Neuron (in vitro differentiated cells): ENCODE measurements around the gene CALY.

Experiments used
- H2AFZ ChIP-seq: one replicate; pipeline ENCODE4 v1.6.1; 2013; ENCODE audit warnings: low read depth, mild to moderate bottlenecking, inconsistent platforms, low read length, moderate library complexity
- H3K27me3 ChIP-seq: one replicate; pipeline ENCODE4 v1.6.1; 2013; ENCODE audit warnings: low read length; ENCODE audit not compliant: insufficient read depth
- H3K36me3 ChIP-seq: one replicate; pipeline ENCODE4 v1.6.1; 2013; ENCODE audit warnings: low read length; ENCODE audit not compliant: insufficient read depth
- H3K4me1 ChIP-seq: one replicate; pipeline ENCODE4 v1.6.1; 2013; ENCODE audit warnings: low read length; ENCODE audit not compliant: insufficient read depth
- H3K4me3 ChIP-seq: 2 replicates; pipeline ENCODE4 v1.5.1; 2013; ENCODE audit warnings: mild to moderate bottlenecking, low read length, moderate library complexity
- H3K9me3 ChIP-seq: one replicate; pipeline ENCODE4 v1.6.1; 2013; ENCODE audit warnings: low read length

The CALY gene

DNA sequence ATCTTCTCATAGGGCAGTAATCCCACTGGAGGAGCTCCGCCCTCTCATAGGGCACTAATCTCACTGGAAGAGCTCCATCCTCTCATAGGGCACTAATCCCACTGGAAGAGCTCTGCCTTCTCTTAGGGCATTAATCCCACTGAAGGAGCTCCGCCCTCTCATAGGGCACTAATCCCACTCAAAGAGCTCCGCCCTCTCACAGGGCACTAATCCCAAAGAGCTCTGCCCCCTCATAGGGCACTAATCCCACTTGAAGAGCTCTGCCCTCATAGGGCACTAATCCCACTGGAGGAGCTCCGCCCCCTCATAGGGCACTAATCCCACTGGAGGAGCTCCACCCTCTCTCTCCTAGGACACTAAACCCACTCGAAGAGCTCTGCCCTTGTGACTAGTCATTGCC lies 24.5 kb upstream of the CALY start:
- peaks cover 6% of the 10 kb centered on the region for H3K4me1 ChIP-seq
- no peaks in the 10 kb centered on the region for H3K9me3 ChIP-seq
- no peak overlapping the region for H3K4me3 ChIP-seq
- no peaks in the 10 kb centered on the region for H3K27me3 ChIP-seq
- no peak overlapping the region for H2AFZ ChIP-seq
- peaks cover 36% of the 10 kb centered on the region for H3K36me3 ChIP-seq

DNA sequence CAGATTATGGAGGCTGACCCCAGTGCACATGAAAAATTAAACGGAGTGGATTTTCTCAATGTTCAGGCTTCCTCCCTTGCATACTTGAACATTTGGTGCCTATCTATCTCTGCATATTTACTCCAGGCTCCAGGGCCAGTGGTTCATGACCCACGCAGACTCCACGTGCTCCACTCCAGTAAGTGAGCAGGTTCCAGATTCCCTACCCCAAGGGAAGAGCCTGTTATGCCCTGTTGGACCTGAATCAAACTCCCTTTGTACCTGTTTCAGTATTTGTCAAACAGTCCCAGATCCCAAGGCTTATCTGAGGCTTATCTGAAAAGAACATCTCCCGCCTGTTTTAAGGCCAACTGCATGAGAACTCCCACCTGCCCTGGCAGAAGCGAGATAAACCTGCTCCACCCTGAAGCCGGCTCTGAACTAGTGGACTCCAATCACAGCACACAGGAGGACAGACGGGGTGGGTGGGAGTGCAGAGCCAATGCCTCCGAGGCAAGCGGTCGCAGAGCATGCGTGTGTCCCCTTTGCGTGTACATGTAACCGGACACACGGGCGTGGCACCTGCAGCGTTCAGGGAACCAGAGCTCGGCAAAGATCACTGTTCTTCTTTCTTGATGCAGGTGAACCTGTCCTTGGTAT lies 23.4 kb upstream of the CALY start:
- no peaks in the 10 kb centered on the region for H3K9me3 ChIP-seq
- no peak overlapping the region for H2AFZ ChIP-seq
- no peak overlapping the region for H3K4me3 ChIP-seq
- H3K27me3 ChIP-seq = no peaks in the 10 kb centered on the region
- H3K4me1 ChIP-seq = peaks cover 6% of the 10 kb centered on the region
- H3K36me3 ChIP-seq = peaks cover 24% of the 10 kb centered on the region

DNA sequence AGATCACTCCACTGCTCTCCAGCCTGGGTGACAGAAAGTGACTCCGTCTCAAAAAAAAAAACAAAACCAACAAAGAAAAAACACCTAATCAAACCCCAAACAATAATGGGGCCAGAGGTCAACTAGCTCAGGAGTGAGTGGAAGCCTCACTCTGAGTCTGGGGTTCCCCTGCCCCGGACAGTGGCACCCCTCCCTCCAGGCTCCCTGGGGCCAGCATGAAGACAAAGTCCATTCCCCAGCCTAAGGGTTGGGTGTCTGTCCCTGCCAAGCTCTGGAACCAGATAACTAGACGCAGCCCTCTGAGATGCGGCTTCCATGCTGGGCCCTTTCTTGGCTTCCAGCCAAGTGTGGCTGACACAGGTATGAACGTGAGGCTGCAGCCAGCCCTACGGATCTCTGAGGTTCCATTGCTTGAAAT lies 22.9 kb upstream of the CALY start:
- Histone ChIP-seq H3K27me3 (no peaks in the 10 kb centered on the region), H3K9me3 (no peaks in the 10 kb centered on the region), H3K36me3 (peaks cover 19% of the 10 kb centered on the region), H3K4me1 (peaks cover 6% of the 10 kb centered on the region), H2AFZ (no peak overlapping the region), H3K4me3 (no peak overlapping the region)

- H3K27me3 ChIP-seq = no peaks in the 10 kb centered on the region
- H3K4me3 ChIP-seq = no peak overlapping the region
- H3K4me1 ChIP-seq = peaks cover 6% of the 10 kb centered on the region
- peaks cover 14% of the 10 kb centered on the region for H3K36me3 ChIP-seq
- H2AFZ ChIP-seq = no peak overlapping the region
- H3K9me3 ChIP-seq = no peaks in the 10 kb centered on the region
Measured at GRCh38 chr10:133358925-133359310, 22.2 kb upstream of the CALY start.

DNA sequence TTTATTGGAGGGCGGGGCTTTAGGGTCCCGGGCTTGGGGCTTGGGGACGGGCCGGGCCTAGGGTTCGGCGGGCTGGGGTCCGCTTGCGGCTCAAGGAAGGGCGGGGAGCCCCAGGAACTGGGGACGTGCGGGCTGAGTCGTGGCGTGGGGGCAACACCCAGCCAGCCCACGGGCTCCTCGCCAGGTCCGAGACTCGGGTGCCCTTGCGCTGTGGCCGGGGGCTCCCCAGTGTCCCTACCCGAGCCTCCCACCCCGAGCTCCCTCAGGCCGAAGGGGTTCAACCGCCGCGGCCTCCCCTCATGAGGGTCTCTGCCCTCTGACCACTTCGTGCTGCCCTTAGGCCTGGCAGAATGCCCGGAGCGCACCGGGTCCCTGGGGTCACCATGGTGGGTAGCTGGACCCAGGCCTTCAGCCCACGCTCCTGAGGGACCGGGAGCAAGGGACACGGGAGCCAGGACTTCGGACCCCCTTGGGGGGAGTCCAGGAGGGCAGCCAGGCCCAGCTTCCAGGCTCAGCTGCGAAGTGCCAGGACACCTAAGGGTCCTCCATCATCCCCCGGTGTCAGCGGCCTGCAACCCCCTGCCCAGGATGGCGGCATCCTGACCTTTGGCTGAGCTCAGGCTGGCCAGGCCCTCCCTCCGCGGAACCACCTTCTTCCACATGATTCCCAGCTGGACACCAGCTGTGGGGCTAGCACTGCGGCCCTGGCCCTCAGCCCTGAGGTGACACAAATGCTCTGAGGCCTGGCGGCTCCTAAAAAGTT lies 21.6 kb upstream of the CALY start:
- no peaks in the 10 kb centered on the region for H3K9me3 ChIP-seq
- H3K36me3 ChIP-seq = peaks cover 14% of the 10 kb centered on the region
- H2AFZ ChIP-seq = no peak overlapping the region
- no peaks in the 10 kb centered on the region for H3K27me3 ChIP-seq
- no peak overlapping the region for H3K4me3 ChIP-seq
- peaks cover 6% of the 10 kb centered on the region for H3K4me1 ChIP-seq

- peak within 1 kb of the TSS; percentile 93 for H2AFZ ChIP-seq
- peaks cover 6% of the 10 kb centered on the region for H3K4me1 ChIP-seq
- H3K36me3 ChIP-seq = peaks cover 7% of the 10 kb centered on the region
- no peaks in the 10 kb centered on the region for H3K27me3 ChIP-seq
- H3K4me3 ChIP-seq = peak within 1 kb of the TSS; percentile 43
- H3K9me3 ChIP-seq = no peaks in the 10 kb centered on the region
Measured at GRCh38 chr10:133357285-133358161, 20.8 kb upstream of the CALY start, which contains the start of gene FUOM. Gene FUOM, minus strand, starts transcription at chr10:133358019. Its CDS starts 12 bp downstream, at chr10:133358007.

GRCh38 chr10:133356549-133357284 lies 20.0 kb upstream of the CALY start:
- Histone ChIP-seq H3K36me3 (peaks cover 3% of the 10 kb centered on the region), H3K27me3 (no peaks in the 10 kb centered on the region), H3K9me3 (no peaks in the 10 kb centered on the region), H3K4me3 (peak overlapping the region; percentile 43), H3K4me1 (peaks cover 6% of the 10 kb centered on the region), H2AFZ (no peak overlapping the region)

DNA sequence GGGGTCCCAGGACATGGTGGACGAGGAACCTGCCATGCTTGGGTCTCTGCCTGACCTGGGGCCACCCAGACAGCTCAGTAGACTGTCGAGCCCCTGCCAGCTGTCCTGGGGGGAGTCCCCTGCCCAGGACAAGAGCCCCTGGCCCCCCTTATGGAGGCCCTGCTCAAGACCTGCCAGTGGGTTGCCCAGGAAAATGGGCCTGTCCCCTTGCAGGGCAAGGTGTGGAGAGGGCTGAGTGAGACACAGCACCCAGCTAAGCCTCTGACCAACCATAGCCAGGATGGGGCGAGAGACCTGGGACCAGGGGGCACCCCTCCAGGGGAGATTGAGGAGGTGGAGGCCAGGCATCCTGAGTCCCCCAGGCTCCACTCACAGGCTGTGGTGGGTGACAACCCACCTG lies 19.3 kb upstream of the CALY start:
- H3K4me1 ChIP-seq = peaks cover 6% of the 10 kb centered on the region
- no peaks in the 10 kb centered on the region for H3K36me3 ChIP-seq
- no peaks in the 10 kb centered on the region for H3K27me3 ChIP-seq
- H3K9me3 ChIP-seq = no peaks in the 10 kb centered on the region
- no peak overlapping the region for H2AFZ ChIP-seq
- no peak overlapping the region for H3K4me3 ChIP-seq

DNA sequence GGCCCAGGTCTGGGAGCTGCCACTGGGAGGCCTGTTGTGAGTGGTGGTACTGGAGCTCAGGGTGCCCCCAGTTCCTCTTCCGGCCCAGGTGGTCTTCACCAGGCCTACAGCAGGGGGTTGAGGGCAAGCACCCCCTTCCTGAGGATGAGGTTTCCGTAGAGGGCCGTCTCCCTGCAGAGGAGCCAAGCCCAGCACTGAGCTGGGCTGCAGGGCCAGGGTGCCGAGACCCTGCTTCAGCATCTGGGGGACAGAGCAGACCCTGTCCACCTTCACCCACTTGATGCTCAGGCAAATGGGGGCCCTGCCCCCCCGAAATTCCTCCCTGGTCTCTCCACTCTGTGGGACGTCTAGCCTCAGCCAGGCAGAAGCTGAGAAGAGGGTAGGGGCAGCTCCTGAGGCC lies 18.6 kb upstream of the CALY start:
- Histone ChIP-seq H2AFZ (no peak overlapping the region), H3K9me3 (no peaks in the 10 kb centered on the region), H3K27me3 (no peaks in the 10 kb centered on the region), H3K36me3 (no peaks in the 10 kb centered on the region), H3K4me1 (peaks cover 6% of the 10 kb centered on the region), H3K4me3 (no peak overlapping the region)

DNA sequence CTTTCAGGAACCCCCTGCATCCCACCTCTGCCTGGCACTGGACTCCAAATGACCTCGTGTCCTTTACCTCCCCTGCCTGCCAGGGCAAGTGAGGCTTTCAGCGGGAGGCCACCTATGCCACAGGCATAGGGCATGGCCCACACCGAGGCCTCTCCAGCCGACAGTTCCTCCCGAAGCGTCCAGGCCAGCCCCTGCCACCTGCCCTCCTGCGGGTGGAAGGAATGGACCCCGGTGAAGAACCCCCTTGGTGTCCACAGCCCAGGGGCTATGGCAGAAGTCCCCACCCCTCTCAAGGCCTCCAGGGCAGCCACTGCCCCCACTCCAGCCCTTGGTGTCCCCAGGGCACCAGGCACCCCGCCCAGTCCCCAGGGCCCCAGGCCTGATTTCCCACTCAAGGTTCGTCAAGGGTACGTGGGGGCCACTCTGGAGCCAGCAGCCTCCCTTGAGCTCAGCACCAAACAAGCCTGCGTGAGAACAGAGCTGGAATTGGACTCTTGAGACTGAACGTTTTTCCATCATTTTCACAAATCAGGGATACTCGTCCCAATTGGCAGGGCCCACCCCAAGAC lies 18.1 kb upstream of the CALY start:
- Histone ChIP-seq H3K36me3 (no peaks in the 10 kb centered on the region), H2AFZ (no peak overlapping the region), H3K4me1 (peaks cover 6% of the 10 kb centered on the region)

DNA sequence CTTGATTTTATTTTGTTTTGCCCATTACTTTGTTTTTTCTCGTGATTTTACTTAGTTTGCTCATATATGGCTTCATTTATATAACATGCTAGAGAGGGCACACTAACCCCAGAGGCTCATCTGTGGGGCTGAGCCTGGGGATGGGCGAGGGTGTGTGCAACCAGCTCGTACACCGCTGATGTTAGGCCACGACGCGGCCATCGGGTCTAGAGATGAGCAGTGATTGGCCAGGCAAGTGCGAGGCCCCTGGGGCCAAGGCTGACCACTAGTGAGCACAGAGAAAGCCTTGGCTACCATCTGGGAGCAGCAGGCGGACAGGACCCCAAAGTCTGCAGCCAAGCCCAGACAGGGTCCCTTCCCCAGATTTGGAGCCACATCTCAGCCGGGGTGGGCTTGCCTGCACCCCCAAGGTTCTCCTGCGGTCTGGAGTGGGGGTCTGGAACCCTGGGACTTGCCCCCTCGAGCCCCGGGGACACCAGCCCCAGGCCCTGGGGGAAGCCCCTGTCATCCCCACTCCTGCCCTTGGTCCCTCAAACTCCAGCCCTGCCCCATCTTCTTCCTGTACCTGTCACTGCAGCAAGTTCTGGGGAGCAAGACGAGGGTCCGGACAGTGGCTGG lies 17.4 kb upstream of the CALY start:
- Histone ChIP-seq H3K9me3 (no peaks in the 10 kb centered on the region), H2AFZ (no peak overlapping the region), H3K36me3 (no peaks in the 10 kb centered on the region), H3K4me1 (peaks cover 6% of the 10 kb centered on the region), H3K4me3 (no peak overlapping the region), H3K27me3 (no peaks in the 10 kb centered on the region)

More for the DNA sequence above, 18.1 kb upstream of the CALY start:
- H3K27me3 ChIP-seq = no peaks in the 10 kb centered on the region
- H3K4me3 ChIP-seq = no peak overlapping the region
- no peaks in the 10 kb centered on the region for H3K9me3 ChIP-seq
